ENCODE results near the gene CERS3.

DNA sequence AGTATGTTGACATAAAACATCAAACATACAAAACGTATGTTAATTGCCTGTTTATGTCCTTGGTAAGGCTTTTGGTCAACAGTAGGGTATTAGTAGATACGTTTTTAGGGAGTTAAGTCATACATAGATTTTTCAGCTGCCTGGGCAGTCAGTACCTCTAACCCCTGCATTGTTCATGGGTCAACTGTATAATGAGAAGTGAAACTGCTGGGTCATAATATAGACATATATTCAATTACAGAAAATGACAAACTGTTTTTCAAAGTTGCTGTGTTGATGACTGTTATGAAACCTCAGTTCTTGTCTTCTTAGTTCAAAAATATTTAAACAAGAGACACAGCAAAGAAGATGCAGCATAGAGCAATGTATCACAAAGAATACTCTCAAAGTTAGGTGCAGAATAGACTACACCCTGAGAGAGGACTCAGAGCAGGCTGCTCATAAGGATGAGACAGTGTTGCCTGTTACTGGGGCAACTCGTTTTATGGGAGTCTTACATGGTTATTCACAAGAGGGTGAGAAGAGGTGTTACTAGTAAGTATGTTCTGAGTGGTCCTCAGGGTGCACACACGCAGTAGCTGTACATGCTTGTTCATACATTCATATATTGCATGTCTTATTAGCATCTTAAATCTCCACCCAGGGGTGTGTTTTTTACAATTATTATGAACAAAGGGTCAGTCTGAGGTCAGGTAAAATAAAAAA lies 133.9 kb downstream of the CERS3 start:
- TF ChIP-seq CTCF (conservative IDR thresholded peaks at IDR 0.05) (no peak), ZFX (IDR thresholded peaks at IDR 0.05) (no peak)

Measured in C4-2B (cell line).